AG09309 (cell line): ENCODE measurements around the gene VKORC1L1.
"Not testable (repeated sequence)": the region's sequence is repeated elsewhere in the genome, so short reads cannot be mapped to it uniquely, and the experiment has no call there.

Experiments
- DNase-seq: peaks from one replicate; pipeline ENCODE4 v3.0.0-alpha.2; 2010; ENCODE audit warnings: low read depth
- H3K4me3 ChIP-seq: 2 replicates; pipeline ENCODE4 v1.5.1; 2011; ENCODE audit warnings: mild to moderate bottlenecking, low read depth, low read length, moderate library complexity; ENCODE audit not compliant: control insufficient read depth
- CTCF ChIP-seq: IDR thresholded peaks from 2 replicates; pipeline ENCODE4 v1.5.1; 2011; ENCODE audit warnings: mild to moderate bottlenecking, low read depth, low read length, inconsistent platforms; ENCODE audit not compliant: insufficient read depth, control insufficient read depth; ENCODE audit errors: missing control alignments

The VKORC1L1 gene

DNA sequence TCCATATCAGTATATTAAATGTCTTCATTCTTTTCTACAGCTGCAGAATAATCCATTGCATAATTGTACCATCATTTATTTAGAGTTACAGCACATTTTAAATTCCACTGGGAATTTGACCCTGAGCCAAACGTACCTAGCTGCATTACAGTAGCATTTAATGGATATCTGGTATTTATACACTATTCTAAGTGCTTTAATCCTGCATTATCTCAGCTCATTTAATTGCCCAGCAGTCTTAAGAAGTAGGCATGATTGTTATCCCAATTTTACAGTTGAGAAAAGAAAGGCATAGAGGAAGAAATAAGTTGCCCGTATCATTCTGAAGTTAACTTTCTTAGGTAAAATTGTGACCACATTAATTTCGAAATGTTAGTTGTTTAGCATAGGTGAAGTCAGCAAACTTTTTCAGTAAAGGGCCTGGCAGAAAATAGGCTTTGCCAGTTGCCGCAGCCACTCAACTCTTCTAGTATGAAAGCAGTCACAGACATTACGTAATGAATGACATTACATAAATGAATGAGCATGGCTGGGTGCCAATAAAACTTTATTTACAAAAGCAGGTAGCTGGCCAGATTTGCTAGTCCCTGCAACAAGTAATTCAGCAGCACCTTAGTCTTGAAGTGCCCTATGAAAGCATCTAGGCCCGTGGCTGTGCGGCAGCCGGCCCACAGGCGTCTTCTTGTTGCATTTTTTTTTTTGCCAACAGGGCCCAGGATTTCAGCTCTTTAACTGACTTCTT, 79.1 kb downstream of the VKORC1L1 start:
- no peak for DNase-seq
- no peak overlapping the region for H3K4me3 ChIP-seq
- no peak for TF ChIP-seq CTCF

GRCh38 chr7:65953001-65953720, 80.3 kb downstream of the VKORC1L1 start:
- TF ChIP-seq CTCF = no peak
- H3K4me3 ChIP-seq = no peak overlapping the region
- no peak for DNase-seq

DNA sequence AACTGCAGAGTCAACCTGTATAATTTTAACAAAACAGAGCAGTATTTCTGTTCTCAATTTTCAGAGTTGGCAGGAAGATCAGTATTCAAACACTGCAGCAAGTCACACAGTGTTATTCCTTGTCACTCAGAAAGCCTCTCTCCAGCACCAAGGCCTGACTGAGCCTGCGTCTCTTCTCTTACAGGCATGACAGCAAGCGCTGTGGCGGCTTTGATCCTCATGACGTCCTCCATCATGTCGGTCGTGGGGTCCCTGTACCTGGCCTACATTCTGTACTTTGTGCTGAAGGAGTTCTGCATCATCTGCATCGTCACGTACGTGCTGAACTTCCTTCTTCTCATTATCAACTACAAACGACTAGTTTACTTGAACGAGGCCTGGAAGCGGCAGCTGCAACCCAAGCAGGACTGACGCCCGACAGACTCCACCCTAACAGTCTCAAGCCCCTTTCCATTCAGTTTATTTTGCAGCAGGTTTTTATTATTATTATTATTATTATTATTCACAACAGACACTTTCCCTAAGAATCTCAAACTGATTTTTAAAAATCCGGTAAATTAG, 81.1 kb downstream of the VKORC1L1 start:
- DNase-seq = no peak
- no peak for TF ChIP-seq CTCF
- H3K4me3 ChIP-seq = no peak overlapping the region

DNA sequence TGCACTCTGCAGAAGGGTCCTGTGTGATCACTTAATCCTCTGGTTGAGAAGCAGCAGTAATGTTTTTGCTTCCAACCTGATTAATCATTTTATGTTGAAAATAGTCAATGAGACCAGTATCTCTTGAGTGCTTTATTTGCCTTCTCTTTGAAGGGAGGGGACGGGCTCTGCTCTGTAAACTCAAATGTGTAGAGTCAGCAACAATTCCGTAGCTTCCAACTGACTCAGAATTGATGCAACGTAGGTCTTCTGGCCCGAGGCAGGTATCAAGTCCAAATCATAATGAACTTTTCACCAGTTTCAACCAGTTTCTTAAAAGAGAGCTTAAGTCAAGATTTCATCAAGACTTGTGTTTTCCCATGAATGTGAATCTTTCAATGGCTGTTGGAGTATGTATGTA, 82.8 kb downstream of the VKORC1L1 start:
- no peak for DNase-seq
- H3K4me3 ChIP-seq = no peak overlapping the region
- TF ChIP-seq CTCF = no peak

DNA sequence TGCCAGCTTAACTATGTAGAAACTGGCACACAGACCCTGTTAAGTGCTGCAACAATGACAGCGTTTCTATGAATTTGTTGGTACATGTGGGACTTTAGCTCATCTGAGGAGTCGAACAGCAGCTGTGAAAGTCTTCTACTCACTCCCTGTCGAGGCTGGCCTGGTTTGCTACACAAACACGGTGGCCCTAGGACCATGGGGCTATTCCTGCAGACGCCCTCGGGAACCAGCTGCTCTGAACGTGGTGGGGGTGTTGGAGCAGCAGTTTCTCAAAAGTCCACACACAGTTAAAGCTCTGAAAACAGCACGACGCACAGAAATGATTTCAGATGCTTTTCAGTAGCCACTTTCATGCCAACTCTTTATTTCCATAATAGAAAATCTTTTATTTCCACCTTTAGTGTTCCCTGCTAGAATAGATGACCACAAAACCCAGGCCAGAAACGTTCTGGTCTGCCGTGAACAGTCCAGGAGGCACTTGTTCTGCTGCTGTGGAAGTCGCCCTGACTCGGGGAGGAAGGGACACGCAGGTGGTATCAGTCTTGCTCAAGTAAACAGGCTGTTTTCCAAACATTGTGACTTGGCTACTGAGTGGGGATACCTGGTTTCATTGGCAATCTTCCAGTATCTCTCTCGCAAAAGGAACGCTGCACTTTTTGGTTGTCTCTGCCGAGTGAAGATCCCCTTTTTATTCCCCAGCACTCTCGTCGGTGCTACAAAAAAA, 87.6 kb downstream of the VKORC1L1 start:
- no peak for TF ChIP-seq CTCF
- DNase-seq = no peak
- no peak overlapping the region for H3K4me3 ChIP-seq

- TF ChIP-seq CTCF = no peak
- H3K4me3 ChIP-seq = no peak overlapping the region
- no peak for DNase-seq
Observed at GRCh38 chr7:65962033-65962432, 89.2 kb downstream of the VKORC1L1 start.

GRCh38 chr7:65964671-65965070, 91.8 kb downstream of the VKORC1L1 start:
- not testable (repeated sequence) for DNase-seq, H3K4me3 ChIP-seq
